ENCODE results near the gene MARCO. TPM values are rescaled to one million over a fixed set of nuclear protein-coding genes. Genes with fewer than 3 reads are reported as not detected.

Gene MARCO
- total RNA-seq, 3 donors from 2014 or later = 6.6 to 58.6 (median 6.9) TPM

GRCh38 chr2:118973542-118973951 lies 31.6 kb downstream of the MARCO start:
- intact Hi-C loops (cut with DNase I; ENCODE audit: low total_unique reads) = no loop called here
- no peak for DNase-seq (ENCODE audit: low spot score in 2 of 2)
- H3K4me3 ChIP-seq = no peak overlapping the region
- H3K36me3 ChIP-seq = no peaks in the 10 kb centered on the region
- H3K9me3 ChIP-seq = peaks cover 0 to 10% of the 10 kb centered on the region in 2 donors
- H3K27ac ChIP-seq = peak overlapping the region in 1 of 2 donors; percentile 58
- H3K27me3 ChIP-seq = peaks cover 0 to 5% of the 10 kb centered on the region in 2 donors
- no peaks in the 10 kb centered on the region for H3K4me1 ChIP-seq
- peak in 1 of 3 donors; percentile 10 for TF ChIP-seq POLR2AphosphoS5 (IDR thresholded peaks at IDR 0.05)
- no peak for TF ChIP-seq CTCF (IDR thresholded peaks at IDR 0.05)

- H3K27ac ChIP-seq = peak overlapping the region in 1 of 2 donors; percentile 58
- no peaks in the 10 kb centered on the region for H3K36me3 ChIP-seq
- no peak overlapping the region for H3K4me3 ChIP-seq
- DNase-seq (ENCODE audit: low spot score in 2 of 2) = no peak
- intact Hi-C loops (cut with DNase I; ENCODE audit: low total_unique reads) = no loop called here
- H3K27me3 ChIP-seq = peaks cover 0 to 5% of the 10 kb centered on the region in 2 donors
- H3K4me1 ChIP-seq = no peaks in the 10 kb centered on the region
- H3K9me3 ChIP-seq = peaks cover 0 to 10% of the 10 kb centered on the region in 2 donors
- TF ChIP-seq POLR2AphosphoS5 (IDR thresholded peaks at IDR 0.05) (peak in 1 of 3 donors; percentile 69), CTCF (IDR thresholded peaks at IDR 0.05) (no peak)
These were observed 32.4 kb downstream of the MARCO start for GRCh38 chr2:118974103-118974993.

GRCh38 chr2:118975133-118975532 lies 33.1 kb downstream of the MARCO start:
- no peak overlapping the region for H3K27ac ChIP-seq
- intact Hi-C loops (cut with DNase I; ENCODE audit: low total_unique reads) = no loop called here
- DNase-seq (ENCODE audit: low spot score in 2 of 2) = no peak

GRCh38 chr2:118978064-118978463 lies 36.1 kb downstream of the MARCO start:
- Histone ChIP-seq H3K9me3 (peaks cover 0 to 10% of the 10 kb centered on the region in 2 donors), H3K27ac (no peak overlapping the region), H3K36me3 (no peaks in the 10 kb centered on the region), H3K4me1 (no peaks in the 10 kb centered on the region), H3K4me3 (no peak overlapping the region), H3K27me3 (peaks cover 0 to 5% of the 10 kb centered on the region in 2 donors)
- intact Hi-C loops (cut with DNase I; ENCODE audit: low total_unique reads) = no loop called here
- no peak for TF ChIP-seq POLR2A (IDR thresholded peaks at IDR 0.05)
- no peak for TF ChIP-seq POLR2AphosphoS5 (IDR thresholded peaks at IDR 0.05)
- TF ChIP-seq CTCF (IDR thresholded peaks at IDR 0.05) = no peak
- DNase-seq (ENCODE audit: low spot score in 2 of 2) = no peak

More at GRCh38 chr2:118975133-118975532, 33.1 kb downstream of the MARCO start:
- TF ChIP-seq CTCF (IDR thresholded peaks at IDR 0.05) (no peak), POLR2AphosphoS5 (IDR thresholded peaks at IDR 0.05) (no peak), POLR2A (IDR thresholded peaks at IDR 0.05) (no peak)
- Histone ChIP-seq H3K27me3 (peaks cover 0 to 5% of the 10 kb centered on the region in 2 donors), H3K9me3 (peaks cover 0 to 10% of the 10 kb centered on the region in 2 donors), H3K4me3 (no peak overlapping the region), H3K4me1 (no peaks in the 10 kb centered on the region), H3K36me3 (no peaks in the 10 kb centered on the region)

GRCh38 chr2:118979152-118979861 lies 37.3 kb downstream of the MARCO start:
- TF ChIP-seq POLR2AphosphoS5 (IDR thresholded peaks at IDR 0.05) (no peak), POLR2A (IDR thresholded peaks at IDR 0.05) (no peak), CTCF (IDR thresholded peaks at IDR 0.05) (no peak)
- no peak for DNase-seq (ENCODE audit: low spot score in 2 of 2)
- no peaks in the 10 kb centered on the region for H3K36me3 ChIP-seq
- peaks cover 0 to 4% of the 10 kb centered on the region in 2 donors for H3K27me3 ChIP-seq
- H3K4me3 ChIP-seq = no peak overlapping the region
- peaks cover 0 to 10% of the 10 kb centered on the region in 2 donors for H3K9me3 ChIP-seq
- H3K27ac ChIP-seq = no peak overlapping the region
- H3K4me1 ChIP-seq = no peaks in the 10 kb centered on the region
- intact Hi-C loops (cut with DNase I; ENCODE audit: low total_unique reads) = no loop called here
